Smooth muscle cell (in vitro differentiated cells): ENCODE results near the gene MRPS33. TPM values are rescaled to one million over a fixed set of nuclear protein-coding genes. Genes with fewer than 3 reads are reported as not detected.

Experiments used
- DNase-seq: peaks from one replicate; lab custom pipeline; 2025; ENCODE audit not compliant: unreplicated experiment; lab: John Stamatoyannopoulos, UW
- H2AFZ ChIP-seq: fragments of 200-600 bp; sonication (generic); 2 replicates; pipeline ENCODE4 v1.6.0; 2016; ENCODE audit warnings: antibody characterized with exemption, low read depth, mild to moderate bottlenecking
- H3F3A ChIP-seq: fragments of 200-600 bp; sonication (generic); 2 replicates; pipeline ENCODE4 v1.6.0; 2017; ENCODE audit warnings: antibody characterized with exemption, low read depth
- H3K27ac ChIP-seq: fragments of 200-600 bp; sonication (generic); 2 replicates; pipeline ENCODE4 v1.5.1; 2016; ENCODE audit warnings: low read depth, mild to moderate bottlenecking
- H3K27me3 ChIP-seq: fragments of 200-600 bp; sonication (generic); 2 replicates; pipeline ENCODE4 v1.6.1; 2016; ENCODE audit warnings: low read depth, mild to moderate bottlenecking
- H3K36me3 ChIP-seq: fragments of 200-600 bp; sonication (generic); 2 replicates; pipeline ENCODE4 v1.5.1; 2016; ENCODE audit warnings: low read depth
- H3K4me1 ChIP-seq: fragments of 200-600 bp; sonication (generic); 2 replicates; pipeline ENCODE4 v1.5.1; 2016; ENCODE audit warnings: low read depth
- H3K4me2 ChIP-seq: fragments of 200-600 bp; sonication (generic); 2 replicates; pipeline ENCODE4 v1.6.0; 2016; ENCODE audit warnings: mild to moderate bottlenecking
- H3K4me3 ChIP-seq: fragments of 200-600 bp; sonication (generic); 2 replicates; pipeline ENCODE4 v1.5.1; 2016; ENCODE audit warnings: mild to moderate bottlenecking
- H3K79me2 ChIP-seq: fragments of 200-600 bp; sonication (generic); 2 replicates; pipeline ENCODE4 v1.6.0; 2016; ENCODE audit warnings: low read depth, mild to moderate bottlenecking
- H3K9ac ChIP-seq: fragments of 200-600 bp; sonication (generic); 2 replicates; pipeline ENCODE4 v1.6.0; 2016; ENCODE audit warnings: low read depth
- H3K9me3 ChIP-seq: fragments of 200-600 bp; sonication (generic); replicated peaks from 2 replicates; pipeline ENCODE4 v1.5.1; 2016; ENCODE audit warnings: low read depth
- H4K20me1 ChIP-seq: fragments of 200-600 bp; sonication (generic); 2 replicates; pipeline ENCODE4 v1.6.0; 2016; ENCODE audit warnings: low read depth
- WGBS: methylation state at CpG from one replicate; pipeline ENCODE4 v1.1.7; 2016; ENCODE audit warnings: low lambda C conversion rate; 5-methylcytosine and 5-hydroxymethylcytosine counted together
- polyA plus RNA-seq: library from polyadenylated mRNA; unstranded; fragments of >200 nt; fragmentation: Nextera tagmentation; extraction: Ambion mirVana; gene quantifications from 2 replicates; pipeline ENCODE4 v1.2.1, GENCODE V29; 2016
- total RNA-seq: library from RNA; depleted of rRNA; stranded (reverse); fragments of >200 nt; gene quantifications from 2 replicates; pipeline ENCODE4 v1.2.3, GENCODE V29; 2014
- TF ChIP-seq, protein P1 (sequence below): fragments of 200-600 bp; sonication (generic); IDR thresholded peaks from 2 replicates; pipeline ENCODE4 v1.5.1; 2017; ENCODE audit warnings: borderline replicate concordance, mild to moderate bottlenecking, antibody characterized with exemption; ENCODE audit not compliant: insufficient read depth, poor library complexity, severe bottlenecking

MRPS33 gene
- total and polyA plus RNA-seq, 2 experiments from 2014 or later: 34.2 to 49.8 TPM

DNA sequence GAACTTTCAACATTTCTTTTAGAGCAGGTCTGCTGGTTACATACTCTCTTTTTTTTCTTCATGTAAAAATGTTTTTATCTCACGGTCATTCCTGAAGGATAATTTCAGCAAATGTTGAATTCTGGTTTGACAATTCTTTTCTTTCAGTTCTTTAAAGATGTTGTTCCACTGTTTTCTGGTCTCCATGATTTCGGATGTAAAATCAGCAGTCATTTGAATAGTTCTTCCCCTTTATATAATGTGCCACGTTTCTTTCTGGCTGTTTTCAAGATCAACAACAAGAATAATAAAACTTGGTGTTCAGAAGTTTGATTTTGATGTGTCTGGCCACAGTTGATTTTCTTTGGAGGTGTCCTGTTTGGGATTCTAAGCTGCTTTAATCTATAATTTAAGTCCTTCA lies 14.0 kb upstream of the MRPS33 start:
- WGBS: 81% methylated on average over 3 of the region's 3 CpGs
- H3K79me2 ChIP-seq: no peaks in the 10 kb centered on the region

DNA sequence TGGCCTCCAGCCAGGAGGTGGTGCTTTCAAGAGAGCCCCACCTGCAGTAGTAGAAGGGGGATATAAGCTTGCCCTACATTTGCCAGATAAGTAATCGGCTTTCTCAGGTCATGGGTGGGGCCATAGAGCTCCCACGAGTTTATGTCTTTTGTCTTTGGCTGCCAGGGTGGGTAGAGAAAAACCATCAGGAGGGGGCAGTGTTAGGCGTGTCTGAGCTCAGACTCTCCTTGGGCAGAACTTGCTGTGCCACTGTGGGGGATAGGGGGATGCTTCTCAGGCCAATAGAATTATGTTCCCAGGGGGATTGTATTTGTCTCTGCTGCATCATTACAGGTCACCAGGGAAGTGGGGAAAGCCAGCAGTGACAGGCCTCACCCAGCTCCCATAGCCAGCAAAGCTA lies 12.3 kb upstream of the MRPS33 start:
- Histone ChIP-seq H3K27me3 (no peaks in the 10 kb centered on the region), H4K20me1 (no peaks in the 10 kb centered on the region), H3K36me3 (no peaks in the 10 kb centered on the region), H3K4me2 (no peak overlapping the region), H3K79me2 (no peaks in the 10 kb centered on the region), H3K9ac (no peak overlapping the region), H3F3A (no peaks in the 10 kb centered on the region), H3K9me3 (no peaks in the 10 kb centered on the region), H3K4me3 (no peak overlapping the region), H3K27ac (no peak overlapping the region), H2AFZ (no peak overlapping the region), H3K4me1 (no peaks in the 10 kb centered on the region)
- WGBS: 61% methylated on average over 3 of the region's 3 CpGs
- TF ChIP-seq, protein P1, sequence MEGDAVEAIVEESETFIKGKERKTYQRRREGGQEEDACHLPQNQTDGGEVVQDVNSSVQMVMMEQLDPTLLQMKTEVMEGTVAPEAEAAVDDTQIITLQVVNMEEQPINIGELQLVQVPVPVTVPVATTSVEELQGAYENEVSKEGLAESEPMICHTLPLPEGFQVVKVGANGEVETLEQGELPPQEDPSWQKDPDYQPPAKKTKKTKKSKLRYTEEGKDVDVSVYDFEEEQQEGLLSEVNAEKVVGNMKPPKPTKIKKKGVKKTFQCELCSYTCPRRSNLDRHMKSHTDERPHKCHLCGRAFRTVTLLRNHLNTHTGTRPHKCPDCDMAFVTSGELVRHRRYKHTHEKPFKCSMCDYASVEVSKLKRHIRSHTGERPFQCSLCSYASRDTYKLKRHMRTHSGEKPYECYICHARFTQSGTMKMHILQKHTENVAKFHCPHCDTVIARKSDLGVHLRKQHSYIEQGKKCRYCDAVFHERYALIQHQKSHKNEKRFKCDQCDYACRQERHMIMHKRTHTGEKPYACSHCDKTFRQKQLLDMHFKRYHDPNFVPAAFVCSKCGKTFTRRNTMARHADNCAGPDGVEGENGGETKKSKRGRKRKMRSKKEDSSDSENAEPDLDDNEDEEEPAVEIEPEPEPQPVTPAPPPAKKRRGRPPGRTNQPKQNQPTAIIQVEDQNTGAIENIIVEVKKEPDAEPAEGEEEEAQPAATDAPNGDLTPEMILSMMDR: no peak
- DNase-seq: no peak

More for the DNA sequence above, 14.0 kb upstream of the MRPS33 start:
- no peak for DNase-seq
- H4K20me1 ChIP-seq: no peaks in the 10 kb centered on the region
- no peaks in the 10 kb centered on the region for H3F3A ChIP-seq
- no peak overlapping the region for H3K9ac ChIP-seq
- no peaks in the 10 kb centered on the region for H3K36me3 ChIP-seq
- no peaks in the 10 kb centered on the region for H3K4me1 ChIP-seq
- H3K4me3 ChIP-seq: no peak overlapping the region
- no peak overlapping the region for H2AFZ ChIP-seq
- TF ChIP-seq, protein P1: no peak
- H3K9me3 ChIP-seq: no peaks in the 10 kb centered on the region
- H3K27me3 ChIP-seq: no peaks in the 10 kb centered on the region
- no peak overlapping the region for H3K4me2 ChIP-seq
- H3K27ac ChIP-seq: no peak overlapping the region

DNA sequence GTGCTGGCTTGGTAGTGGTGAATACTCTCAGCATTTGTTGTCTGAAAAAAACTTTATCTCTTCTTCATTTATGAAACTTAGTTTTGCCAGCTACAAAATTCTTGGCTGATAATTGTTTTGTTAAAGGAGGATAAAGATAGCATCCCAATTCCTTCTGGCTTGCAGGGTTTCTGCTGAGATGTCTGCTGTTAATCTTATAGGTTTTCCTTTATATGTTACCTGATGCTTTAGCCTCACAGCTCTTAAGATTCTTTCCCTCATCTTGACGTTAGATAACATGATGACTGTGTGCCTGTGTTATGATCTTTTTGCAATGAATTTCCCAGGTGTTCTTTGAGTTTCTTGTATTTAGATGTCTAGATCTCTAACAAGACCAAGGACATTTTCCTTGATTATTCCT lies 9.9 kb upstream of the MRPS33 start:
- Histone ChIP-seq H3K4me3 (no peak overlapping the region), H3K27ac (no peak overlapping the region), H2AFZ (no peak overlapping the region), H4K20me1 (no peaks in the 10 kb centered on the region), H3K4me2 (no peak overlapping the region), H3K36me3 (no peaks in the 10 kb centered on the region), H3K9ac (no peak overlapping the region), H3K9me3 (no peaks in the 10 kb centered on the region), H3F3A (no peaks in the 10 kb centered on the region), H3K4me1 (no peaks in the 10 kb centered on the region), H3K27me3 (no peaks in the 10 kb centered on the region), H3K79me2 (no peaks in the 10 kb centered on the region)
- TF ChIP-seq, protein P1: no peak
- 91% methylated on average over 1 of the region's 1 CpG for WGBS
- DNase-seq: no peak

DNA sequence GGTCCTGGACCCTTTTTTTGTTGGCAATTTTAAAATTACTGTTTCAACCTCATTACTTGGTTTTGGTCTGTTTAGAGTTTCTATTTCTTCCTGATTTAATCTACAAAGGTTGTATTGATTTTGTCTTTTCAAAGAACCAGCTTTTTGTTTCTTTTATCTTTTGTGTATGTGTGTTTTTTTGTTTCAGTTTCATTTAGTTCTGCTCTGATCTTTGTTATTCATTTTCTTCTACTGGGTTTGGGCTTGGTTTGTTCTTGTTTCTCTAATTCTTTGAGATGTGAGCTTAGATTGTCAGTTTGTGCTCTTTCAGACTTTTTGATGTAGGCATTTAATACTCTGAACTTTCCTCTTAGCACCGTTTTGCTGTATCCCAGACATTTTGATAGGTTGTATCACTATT lies 8.5 kb upstream of the MRPS33 start:
- 79% methylated on average over 1 of the region's 1 CpG for WGBS
- no peaks in the 10 kb centered on the region for H3K4me1 ChIP-seq
- H3K4me3 ChIP-seq: no peak overlapping the region
- H3K9ac ChIP-seq: no peak overlapping the region
- no peak overlapping the region for H3K4me2 ChIP-seq
- no peaks in the 10 kb centered on the region for H3K9me3 ChIP-seq
- no peak overlapping the region for H2AFZ ChIP-seq
- TF ChIP-seq, protein P1: no peak
- H3K27me3 ChIP-seq: peaks cover 5% of the 10 kb centered on the region
- no peaks in the 10 kb centered on the region for H3K79me2 ChIP-seq
- H4K20me1 ChIP-seq: no peaks in the 10 kb centered on the region
- no peak for DNase-seq
- no peaks in the 10 kb centered on the region for H3F3A ChIP-seq
- H3K27ac ChIP-seq: no peak overlapping the region
- no peaks in the 10 kb centered on the region for H3K36me3 ChIP-seq
